ENCODE measurements around the gene ID4.

The ID4 gene

GRCh38 chr6:19864285-19864684, 27.1 kb downstream of the ID4 start:
- DNase-seq, result no peak

- DNase-seq, result no peak
Measured at GRCh38 chr6:19865178-19865577, 28.0 kb downstream of the ID4 start.

GRCh38 chr6:19866173-19866984, 29.2 kb downstream of the ID4 start:
- DNase-seq, result peak; percentile 67

GRCh38 chr6:19866985-19867627, 29.9 kb downstream of the ID4 start:
- DNase-seq, result no peak

- no peak for DNase-seq
Measured at GRCh38 chr6:19869464-19869863, 32.3 kb downstream of the ID4 start.

- no peak for DNase-seq
Measured at GRCh38 chr6:19870322-19870721, 33.2 kb downstream of the ID4 start.

GRCh38 chr6:19873031-19873430, 35.9 kb downstream of the ID4 start:
- no peak for DNase-seq

- no peak for DNase-seq
Measured at GRCh38 chr6:19876672-19877071, 39.5 kb downstream of the ID4 start.

GRCh38 chr6:19879663-19880062, 42.5 kb downstream of the ID4 start:
- DNase-seq, result peak; percentile 91

- peak; percentile 47 for DNase-seq
Measured at GRCh38 chr6:19880066-19880465, 42.9 kb downstream of the ID4 start.

- no peak for DNase-seq
Measured at GRCh38 chr6:19891451-19891850, 54.3 kb downstream of the ID4 start.

Data from NCI-H2171 (cell line).